ENCODE results near the gene FRMD4B.

Gene FRMD4B

DNA sequence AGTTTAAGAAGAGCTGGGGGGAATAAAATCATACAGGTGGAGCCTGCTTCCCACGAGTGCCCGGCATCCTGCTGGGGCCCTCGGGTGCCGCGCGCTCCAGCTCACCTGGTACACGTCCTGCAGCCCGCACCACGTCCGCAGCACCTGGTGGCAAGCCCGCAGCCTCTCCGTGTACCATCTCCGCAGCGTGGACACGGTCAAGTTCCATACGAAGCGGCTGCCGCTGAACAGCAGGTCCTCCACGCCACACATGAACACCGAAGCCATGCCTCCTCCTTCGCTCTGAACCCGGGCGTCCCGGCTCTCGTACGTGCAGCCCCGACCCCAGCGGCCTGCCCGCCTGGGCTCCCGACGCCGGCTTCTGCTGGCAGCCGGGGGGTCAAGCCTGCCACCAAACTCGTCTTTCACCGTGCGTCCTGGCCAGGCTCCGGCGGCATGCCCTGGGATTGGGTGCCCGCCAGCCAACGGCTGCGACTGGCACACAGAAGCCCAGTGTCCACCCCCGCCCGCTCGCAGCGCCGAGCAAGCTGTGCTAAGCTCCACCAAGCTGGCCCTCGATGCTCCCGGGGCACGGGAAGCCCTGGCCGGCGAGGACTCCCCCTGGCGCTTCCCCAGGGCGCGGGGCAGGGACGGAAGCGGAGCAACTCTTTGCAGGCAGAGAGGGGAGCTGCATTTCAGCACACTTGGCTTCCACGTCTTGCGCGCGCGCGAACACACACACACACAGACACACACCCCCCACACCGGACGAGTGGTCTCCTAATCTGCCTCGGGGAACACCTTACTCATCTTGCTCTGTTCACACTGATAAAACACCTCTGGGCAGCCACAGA lies at the start of gene FRMD4B:
Gene FRMD4B, minus strand, starts transcription at position 366 of the 833 bp plus-strand sequence. Its CDS starts 99 bp downstream, at position 267.
- no peak for DNase-seq (ENCODE audit: low spot score)

DNA sequence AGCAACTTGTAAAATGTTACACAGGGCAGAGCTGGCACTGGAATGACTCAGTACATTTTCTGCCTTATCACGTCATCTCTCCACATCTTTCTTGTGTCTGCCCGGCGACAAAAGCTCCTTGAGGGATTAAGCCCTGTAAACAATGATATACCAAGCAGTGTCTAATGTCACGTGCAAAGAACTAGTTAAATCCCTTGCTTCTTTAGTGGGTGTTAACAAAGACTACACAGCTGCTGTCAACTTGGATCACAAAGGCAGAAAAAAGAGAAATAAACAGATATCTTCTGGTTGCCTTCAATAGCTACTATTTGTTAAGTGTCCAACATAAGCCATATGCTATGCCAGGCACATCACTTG lies 48.1 kb upstream of the FRMD4B start:
- DNase-seq (ENCODE audit: low spot score) = no peak

DNA sequence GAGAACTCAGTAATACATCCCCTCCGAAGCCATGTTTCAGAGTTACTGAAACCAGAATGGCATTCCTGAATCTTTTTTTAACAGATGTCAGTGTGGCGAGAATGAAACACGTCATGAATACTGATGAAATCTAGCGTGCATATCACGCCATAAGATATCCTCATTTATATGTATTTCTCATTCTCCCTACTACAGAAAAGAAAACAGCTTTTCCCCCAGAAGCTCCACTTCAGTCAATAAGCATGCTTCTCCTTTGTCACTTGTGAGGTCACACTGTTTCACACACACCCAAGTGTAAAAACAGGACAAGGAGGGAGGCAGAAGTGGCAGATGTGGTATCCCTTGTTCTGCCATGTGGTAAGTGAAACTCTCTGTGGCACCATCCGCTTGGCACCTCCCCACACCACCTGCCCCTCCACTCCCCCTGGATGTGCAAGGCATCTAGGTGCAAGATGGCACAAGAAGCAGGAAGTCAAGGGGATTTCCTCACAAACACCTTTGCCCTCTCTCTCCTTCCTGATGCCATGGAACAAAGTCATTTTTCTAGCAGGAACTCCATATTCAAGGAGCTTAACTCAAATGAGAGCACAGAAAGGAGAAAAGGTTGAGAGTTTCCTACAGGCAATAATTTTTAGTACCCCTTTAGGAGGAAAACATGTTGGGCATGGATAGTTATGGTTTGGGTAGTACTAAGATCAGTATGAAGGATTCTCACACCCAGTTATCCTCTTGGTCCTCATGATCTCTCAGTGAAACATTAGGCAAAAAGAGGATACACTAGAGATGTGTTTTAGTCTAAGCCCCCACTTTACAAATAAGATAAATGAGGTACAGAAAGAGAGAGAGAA lies 47.5 kb upstream of the FRMD4B start:
- DNase-seq (ENCODE audit: low spot score) = no peak

DNA sequence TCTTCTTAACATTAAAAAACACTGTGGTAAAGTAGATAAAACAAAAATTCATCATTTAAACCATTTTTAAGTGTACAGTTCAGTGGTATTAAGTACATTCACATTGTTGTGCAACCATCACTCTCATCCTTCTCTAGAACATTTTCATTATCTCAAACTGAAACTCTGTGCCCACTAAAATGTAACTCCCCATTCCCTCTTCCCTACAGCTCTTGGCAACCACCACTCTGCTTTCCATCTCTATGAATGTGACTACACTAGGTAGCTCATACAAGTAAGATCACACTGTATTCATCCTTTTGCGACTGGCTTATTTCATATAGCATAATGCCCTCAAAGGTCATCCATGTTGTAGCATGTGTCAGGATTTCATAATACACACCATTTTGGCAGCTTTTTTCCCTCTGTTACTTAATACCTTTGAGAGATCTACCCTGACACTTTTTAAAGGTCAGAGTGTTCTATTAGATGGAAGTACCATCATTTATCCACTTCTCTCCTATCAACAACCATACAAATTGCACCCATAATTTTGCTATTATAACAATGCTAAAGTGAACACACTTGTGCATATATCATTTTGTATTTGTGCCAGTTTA lies 42.9 kb upstream of the FRMD4B start:
- no peak for DNase-seq (ENCODE audit: low spot score)

DNA sequence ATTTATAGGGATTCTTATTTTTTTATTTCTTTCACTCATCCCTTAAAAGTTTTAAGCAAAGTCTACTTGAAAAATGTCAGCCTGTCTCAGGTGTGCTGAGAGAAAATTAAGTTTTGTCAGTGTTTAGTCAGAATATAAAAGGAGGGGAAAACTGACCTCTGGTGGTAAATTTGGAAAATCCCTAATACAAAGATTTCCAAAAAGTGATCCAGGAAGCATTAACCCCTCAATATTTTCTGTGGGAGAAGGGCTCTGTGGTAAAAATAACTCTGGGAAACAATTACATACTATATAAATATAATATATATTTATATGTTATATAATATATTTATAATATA lies 41.0 kb upstream of the FRMD4B start:
- DNase-seq (ENCODE audit: low spot score) = no peak

DNA sequence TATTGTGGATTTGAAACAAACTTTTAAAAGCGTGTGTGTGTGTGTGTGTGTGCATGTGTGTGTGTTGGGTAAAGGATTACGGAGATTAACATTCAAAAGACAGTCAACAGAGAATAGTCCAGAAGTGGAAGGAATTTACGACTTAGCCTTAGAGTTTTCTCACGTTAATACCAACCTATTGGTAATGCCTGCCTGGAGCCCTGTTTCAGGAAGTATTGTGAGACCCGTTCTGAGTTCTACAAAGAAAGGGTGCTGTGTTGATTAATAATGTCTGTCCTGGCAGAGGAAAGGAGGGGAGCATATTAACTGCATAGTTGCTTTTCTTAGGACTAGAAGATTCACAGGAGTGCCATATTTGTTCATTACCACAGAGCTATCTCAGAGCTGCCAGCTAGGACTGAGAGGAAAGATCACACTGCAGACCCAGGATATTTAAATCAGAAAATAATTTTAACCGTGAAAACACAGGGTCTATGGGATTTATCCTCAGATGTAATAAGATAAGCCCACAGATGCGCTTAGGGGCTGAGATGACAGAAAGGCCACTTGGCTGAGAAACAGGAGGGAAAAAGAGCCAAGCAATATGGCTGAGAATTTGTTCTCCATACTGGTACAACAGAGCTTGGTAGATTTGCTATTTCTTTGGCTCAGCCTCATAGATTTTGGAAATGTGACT lies 40.5 kb upstream of the FRMD4B start:
- no peak for DNase-seq (ENCODE audit: low spot score)

DNA sequence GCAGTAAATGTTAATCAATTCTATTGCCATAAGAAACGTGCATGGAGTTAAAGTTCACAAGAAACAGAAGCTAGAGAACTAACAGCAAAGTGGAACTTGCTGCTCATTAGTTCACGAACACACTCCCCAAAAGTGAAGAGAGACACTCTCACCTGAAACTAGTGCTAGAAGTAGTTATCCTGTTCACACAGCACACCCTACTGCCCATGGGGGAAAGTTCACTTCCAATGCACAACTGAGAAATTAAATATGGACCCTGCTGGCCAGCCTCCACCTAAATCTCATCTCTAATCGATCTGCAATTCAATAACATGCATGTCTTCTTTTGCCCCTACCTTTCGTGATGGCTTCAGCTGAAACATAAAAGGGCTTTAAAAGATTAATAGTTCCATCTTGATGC lies 39.4 kb upstream of the FRMD4B start:
- DNase-seq (ENCODE audit: low spot score) = no peak

DNA sequence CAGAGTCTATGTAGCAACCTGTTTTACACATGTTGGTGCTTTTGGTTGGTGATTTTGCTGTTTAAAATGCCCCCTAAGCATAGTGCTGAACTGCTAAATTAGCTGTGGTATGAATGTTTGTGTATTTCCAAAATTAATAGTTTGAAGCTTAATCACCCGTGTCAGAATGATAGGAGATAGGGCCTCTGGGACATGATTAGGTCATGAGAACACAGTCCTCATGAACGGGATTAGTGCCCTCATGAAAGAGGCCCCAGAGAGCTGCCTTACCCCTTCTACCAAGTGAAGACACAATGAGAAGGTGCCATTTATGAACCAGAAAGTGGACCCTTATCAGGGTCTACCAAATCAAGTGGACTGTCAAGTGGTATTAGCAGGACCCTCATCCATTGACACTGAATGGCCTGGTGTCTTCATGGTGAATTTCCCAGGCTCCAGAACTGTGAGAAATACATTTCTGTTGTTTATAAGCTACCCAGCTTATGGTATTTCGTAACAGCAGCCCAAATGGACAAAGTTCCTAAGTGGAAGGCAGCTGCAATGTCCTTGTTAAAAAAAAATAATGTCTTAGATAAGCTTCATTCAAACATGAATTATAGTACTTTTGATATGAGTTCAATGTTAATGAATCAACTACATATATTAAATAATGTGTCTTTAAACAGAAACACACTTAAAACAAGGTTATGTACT lies 37.7 kb upstream of the FRMD4B start:
- no peak for DNase-seq (ENCODE audit: low spot score)

DNA sequence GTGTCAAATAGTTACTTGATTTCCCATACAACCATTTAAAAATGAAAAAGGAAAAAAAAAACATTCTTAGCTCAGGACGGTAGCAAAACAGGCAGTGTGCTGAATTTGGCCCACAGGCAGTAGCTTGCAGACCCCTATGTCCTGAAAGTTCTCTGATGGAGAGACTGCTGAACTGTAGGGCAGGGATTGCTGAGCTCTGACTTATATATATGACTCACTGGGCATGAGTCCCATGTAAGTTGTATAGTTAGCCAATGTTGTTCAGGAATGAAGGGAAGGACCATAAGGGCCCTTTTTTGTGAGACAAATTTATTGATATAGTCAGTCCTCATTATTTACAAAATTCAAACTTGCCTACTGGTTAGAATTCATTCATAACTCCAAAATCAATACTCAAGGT lies 36.9 kb upstream of the FRMD4B start:
- DNase-seq (ENCODE audit: low spot score) = no peak

DNA sequence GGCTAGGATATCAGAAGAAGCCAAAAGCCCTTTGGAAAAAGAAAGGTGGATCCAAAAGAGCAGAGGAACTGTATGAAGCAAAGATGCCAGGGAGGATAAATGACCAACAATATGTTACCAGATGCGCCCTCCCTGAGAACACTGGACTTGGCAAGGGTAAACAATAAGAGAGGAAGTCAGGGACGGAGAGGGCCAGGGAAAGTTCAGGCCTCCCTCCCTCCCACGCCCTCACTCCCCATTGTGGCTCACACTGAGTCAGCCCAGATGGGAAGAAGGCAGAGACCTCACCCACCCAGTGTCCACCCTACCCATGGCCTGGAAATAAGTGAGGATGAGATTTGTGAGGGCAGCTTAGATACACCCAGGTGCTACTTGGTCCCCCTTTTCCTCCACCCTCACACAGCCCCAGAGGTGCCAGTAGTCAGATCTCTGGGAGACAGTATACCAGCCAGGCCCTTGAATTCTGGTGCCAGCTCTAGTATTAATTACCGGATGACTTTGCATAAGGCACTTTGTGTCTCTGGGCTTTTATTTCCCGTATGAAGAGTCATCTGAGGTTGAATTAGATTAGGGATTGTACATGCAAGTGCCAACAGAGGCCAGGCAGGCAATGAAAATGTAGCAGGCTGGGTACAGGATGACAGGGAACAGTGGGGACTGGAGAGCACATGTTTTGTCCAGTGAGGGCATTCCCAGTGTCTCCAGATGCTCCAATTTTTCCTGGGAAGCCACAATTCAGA lies 35.1 kb upstream of the FRMD4B start:
- no peak for DNase-seq (ENCODE audit: low spot score)

DNA sequence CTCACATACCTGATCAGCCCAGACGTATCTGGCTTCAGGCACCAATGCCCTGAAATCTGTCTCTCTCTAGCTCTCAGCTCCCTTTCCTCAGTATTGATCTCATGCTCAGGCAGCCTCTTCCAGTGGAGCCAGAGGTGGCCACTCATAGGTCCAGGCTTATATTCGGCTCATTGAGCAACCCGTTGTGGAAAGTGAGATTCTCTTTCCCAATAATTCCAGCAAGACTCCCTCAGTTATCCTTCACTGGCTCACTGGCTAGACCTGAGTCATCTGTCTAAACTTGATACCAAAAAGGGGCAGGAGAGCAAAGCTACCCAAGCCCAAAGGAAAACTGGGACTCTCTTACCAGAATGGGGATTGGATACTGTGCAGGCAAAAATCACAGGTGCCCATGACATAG lies 33.4 kb upstream of the FRMD4B start:
- DNase-seq (ENCODE audit: low spot score) = no peak

DNA sequence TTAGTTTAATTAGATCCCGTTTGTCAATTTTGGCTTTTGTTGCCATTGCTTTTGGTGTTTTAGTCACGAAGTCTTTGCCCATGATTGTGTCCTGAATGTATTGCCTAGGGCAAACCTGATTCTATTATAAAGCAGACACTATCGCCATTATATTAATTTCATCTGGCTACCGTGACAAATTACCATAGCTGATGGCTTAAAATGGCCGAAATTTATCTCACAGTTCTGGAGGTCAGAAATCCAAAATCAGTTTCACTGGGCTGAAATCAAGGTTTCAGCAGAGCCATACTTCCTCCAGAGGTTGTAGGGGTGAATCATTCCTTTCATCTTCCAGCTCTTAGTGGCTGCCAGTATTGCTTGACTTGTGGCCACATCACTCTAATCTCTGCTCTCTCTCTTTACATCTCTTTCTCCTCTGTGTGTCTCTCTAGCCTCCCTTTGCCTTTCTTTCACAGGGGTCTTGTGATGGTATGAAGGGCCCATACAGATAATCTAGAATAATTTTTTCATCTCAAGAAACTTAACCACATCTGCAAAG lies 31.7 kb upstream of the FRMD4B start:
- no peak for DNase-seq (ENCODE audit: low spot score)

DNA sequence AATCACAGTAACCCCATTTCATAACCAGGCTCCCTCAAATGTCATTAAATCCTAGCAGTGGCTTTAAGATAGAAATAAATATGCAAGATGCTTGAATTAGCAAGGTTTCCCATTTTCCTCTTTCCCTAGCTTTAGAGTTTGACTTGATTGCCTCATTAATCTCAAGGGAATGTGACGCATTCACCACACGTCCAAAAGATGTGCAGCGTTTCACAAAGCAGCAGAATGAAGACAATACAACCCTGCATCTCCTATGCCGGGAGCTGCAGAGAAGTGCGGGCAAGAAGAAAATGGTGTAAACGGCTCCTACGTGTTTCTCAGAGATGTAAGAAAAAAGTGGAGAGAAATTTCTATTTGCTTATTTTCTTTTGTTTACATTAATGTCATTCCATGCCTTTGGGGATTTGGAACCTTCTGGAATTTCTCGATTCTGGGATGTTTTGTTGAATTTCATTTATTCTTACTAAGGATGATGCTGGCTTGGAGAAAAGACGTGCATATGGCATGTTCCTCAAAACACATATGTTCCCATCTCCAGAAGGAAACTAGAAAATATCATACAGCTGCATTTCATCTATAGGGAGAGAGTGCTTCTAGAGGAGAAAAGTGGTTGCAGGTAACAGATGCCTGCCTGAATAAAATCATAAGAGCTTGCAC lies 27.8 kb upstream of the FRMD4B start:
- no peak for DNase-seq (ENCODE audit: low spot score)

DNA sequence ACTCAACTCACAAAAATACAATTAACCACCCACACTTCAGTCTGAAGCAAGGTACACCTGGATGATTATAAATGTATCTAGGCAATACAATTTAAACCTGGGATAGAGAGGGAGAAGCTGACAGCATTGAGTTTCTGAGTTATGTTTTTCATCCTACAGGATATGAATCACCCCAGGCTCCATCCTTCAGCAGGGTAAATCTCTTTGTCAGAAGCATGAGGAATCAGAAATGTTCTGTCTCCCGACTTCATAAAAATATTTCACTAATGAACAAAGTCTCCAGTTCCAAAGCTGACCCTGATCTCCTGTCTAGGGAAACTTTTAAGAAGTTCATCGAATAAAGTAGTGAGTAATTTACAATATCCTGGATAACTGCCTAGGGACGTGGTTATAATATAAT lies 25.5 kb upstream of the FRMD4B start:
- no peak for DNase-seq (ENCODE audit: low spot score)

DNA sequence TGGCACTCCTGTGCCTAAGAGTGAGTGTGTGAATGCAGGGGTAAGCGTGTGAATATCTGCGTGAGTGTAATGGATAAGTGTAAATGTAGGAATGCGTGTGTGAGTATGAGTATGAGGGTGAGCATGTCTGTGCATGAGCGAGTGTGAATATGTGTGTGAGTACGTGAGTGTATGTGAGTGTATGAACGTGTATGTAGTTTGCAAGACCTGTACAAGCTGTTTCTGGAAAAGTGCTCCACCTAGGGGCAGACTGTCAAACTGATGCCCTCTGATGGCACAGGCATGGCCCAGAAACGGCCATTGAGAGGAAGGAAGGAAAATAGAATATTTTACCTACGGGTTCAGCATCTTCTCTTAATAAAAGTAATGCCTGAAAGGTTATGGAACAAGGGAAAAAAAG lies 24.4 kb upstream of the FRMD4B start:
- DNase-seq (ENCODE audit: low spot score) = peak; percentile 15

DNA sequence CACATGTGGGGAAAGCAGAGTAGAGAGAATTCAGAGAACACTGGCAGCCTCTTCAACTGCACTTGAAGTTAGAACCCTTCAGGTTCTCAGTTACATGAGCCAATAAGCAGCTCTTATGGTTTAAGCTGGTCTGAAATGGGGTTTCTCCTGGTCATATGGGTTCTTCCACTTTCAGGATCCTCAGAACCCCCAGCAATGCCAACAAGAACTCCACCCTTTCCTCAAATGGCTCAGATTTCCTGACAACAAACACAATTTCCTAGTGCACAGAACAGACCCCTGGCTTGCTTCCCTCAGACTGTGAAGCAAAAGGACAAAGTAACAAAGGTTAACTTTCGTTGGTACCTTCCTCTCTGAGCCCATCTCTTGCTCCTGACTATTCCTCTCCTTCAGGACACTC lies 23.9 kb upstream of the FRMD4B start:
- no peak for DNase-seq (ENCODE audit: low spot score)

DNA sequence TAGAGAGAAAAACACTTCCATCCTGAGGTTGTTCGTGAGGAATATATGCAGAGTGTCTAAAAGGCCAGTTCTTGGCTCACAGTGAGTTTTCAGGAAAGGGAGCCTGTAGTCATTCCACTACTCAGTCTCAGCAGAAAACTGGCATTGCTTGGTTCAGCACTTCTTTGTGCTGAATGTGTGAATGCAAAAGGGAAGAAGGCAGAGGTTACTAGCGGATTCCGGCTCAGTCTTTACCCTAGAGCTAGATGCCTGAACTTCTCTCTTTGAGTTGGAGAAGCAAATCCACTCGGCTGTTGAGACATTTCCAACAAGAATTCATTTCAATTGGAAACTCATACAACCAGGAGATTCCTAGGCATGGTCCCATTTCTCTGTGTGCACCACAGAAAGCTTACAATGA lies 23.1 kb upstream of the FRMD4B start:
- no peak for DNase-seq (ENCODE audit: low spot score)

DNA sequence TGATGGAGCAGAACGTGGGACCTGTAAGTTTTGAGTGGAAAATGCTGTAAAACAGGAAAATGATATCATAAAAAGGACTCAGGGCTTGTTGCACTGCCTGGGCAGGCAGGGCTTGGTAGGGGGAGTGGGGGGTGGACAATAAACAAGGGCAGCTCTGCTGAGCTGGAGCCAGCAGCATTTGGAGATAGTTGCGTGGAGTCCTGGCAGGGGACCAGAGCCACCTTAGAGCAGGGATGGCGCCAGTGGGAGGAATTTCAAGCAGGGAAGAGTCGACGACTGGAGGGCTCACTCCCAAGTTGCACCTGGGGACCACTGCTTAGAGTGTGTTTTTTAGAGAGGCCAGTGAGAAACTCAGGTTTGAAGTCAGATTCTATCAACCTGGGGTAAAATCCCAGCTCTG lies 22.7 kb upstream of the FRMD4B start:
- DNase-seq (ENCODE audit: low spot score) = no peak

DNA sequence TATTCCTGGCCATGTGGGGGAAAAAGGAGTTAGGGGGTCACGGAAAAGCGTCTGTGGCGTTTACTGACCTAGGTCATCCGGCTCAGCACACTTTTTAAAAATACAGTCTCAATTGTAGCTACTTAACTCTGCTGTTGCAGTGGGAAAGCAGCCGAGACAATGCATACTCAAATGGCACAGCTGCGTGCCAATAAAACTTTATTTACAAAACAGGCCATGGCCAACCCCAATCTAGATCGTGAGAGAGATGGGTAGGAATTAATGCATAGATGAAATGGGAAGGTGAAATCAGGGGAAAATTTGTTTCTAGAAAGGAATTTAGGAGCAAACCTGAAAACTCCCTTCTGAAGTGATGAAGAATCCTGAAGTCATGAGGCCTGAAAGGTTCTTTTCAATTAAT lies 22.0 kb upstream of the FRMD4B start:
- no peak for DNase-seq (ENCODE audit: low spot score)

DNA sequence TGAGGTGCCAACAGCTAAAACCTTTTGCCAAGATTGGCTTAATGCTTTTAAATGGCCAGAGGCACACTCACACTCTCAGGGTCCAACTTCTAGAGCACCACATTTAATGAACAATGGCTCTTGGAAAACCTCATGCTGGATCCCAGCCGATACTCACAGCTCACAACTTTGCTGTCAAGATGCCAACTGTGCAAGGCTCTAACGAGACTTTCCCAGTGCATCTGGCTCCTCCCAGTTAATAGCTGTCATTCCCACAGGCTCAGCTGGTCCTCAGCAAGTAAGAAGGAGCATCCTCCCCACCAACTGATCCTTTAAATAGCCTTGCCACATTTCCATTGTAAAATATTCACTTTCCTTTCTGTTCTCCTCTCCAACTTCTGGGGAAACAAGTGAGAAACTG lies 20.3 kb upstream of the FRMD4B start:
- DNase-seq (ENCODE audit: low spot score) = no peak

All from hematopoietic multipotent progenitor cell treated with erythropoietin and hydrocortisone succinate and interleukin-3 and kit ligand, for 17 days (in vitro differentiated cells).